Activated naive CD4-positive, alpha-beta T cell (primary cell): ENCODE results near the gene NUBP1.
"Not testable (repeated sequence)": the region's sequence is repeated elsewhere in the genome, so short reads cannot be mapped to it uniquely, and the experiment has no call there.

Source experiments
- DNase-seq, 4 experiments: peaks; one replicate each; lab custom pipeline; 2025; lab: John Stamatoyannopoulos, UW

NUBP1 gene

DNA sequence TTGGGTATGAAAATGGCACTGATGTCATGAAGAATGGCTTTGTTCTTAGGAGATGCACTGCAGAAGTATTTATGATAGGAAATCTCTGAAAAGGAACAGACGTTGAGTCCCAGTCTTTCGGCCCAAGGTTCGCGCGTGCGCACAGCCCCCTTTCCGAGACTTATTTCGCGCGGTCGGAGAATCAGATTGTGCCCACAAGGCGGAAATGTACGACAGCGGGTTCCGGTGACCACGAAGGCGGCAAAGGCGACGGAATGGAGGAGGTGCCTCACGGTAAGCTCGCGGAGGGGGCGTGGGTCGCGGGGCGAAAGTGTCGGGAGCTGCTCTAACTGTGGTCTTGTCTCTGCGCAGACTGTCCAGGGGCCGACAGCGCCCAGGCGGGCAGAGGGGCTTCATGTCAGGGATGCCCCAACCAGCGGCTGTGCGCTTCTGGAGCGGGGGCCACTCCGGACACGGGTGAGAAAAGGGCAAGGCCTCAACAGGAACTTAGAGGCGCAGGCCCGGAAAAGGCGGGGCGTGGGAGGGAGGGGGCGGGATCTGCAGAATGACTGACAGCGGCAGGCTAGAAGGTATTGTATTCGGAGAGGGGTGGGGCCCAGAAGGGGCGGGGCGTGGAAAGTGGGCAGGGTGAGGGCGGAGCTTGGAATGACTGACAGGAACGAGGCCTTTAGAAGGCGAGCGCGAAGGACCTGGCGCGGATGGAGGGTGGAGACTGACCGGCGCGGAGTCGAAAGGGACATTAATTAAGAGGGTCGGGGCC, at the start of gene NUBP1:
Gene NUBP1 (plus strand): TSS at position 233 of the 760 bp plus-strand sequence. CDS start 22 bp downstream, at position 255.
- DNase-seq = peak; percentile 98 to 99 (median 99)

DNA sequence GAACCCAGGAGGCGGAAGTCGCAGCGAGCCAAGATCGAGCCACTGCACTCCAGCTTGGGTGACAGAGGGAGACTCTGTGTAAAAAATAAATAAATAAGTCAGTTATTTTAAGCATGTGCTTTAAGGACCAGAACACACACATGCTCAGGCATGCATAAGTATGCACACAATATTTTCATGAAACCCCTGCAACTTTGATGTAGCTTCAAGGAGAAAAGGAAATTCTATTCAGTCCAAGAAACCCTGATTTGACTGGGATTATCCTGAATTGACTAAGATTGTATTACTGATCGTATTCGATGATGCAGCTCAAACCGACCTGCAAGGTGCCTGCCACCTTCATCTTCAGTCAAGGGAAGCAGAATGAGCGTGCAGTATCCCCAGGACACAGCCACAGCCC, 49.8 kb upstream of the NUBP1 start:
- DNase-seq = no peak

DNA sequence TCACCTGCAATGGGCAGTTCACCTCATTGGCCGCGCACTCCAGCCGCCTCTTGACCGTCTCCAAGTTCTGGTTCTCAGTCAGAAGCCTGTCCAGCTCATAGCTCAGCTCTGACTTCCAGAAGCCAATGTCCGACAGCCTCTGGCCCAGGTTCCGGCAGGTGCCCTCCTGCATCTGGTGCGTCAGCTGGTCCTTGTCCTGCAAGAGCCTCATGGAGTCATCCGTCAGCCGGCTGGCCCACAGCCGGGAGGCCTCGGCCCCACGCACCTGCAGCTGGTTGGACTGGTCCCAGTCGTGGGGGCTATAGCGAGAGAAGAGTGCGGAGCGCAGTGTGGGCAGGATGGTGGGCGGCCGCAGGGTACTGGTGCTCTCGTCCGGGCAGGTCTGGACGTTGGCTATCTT, 49.3 kb upstream of the NUBP1 start:
- DNase-seq = no peak

DNA sequence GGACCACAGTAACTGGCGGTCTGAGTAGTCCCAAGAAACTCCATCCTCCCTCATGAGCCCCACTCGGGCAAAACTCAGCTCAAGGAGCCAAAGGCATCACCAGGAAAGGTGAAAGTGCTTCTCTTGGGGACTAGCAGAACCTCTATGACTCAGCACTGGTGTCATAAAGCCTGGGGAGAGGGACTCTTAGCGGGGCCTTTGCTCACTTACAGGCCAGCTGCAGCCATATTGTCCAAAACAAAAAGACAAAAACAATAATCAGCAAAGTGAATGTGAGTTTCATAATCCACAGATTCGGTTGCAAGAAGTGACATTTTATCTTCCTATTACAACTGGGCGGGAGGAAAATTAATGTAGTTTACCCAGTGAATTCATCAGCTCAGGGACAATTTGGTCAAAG, 48.8 kb upstream of the NUBP1 start, which contains the start of gene TEKT5:
Gene TEKT5 (minus strand): TSS at position 101 of the 400 bp plus-strand sequence. CDS start 57 bp downstream, at position 44.
- no peak for DNase-seq

DNA sequence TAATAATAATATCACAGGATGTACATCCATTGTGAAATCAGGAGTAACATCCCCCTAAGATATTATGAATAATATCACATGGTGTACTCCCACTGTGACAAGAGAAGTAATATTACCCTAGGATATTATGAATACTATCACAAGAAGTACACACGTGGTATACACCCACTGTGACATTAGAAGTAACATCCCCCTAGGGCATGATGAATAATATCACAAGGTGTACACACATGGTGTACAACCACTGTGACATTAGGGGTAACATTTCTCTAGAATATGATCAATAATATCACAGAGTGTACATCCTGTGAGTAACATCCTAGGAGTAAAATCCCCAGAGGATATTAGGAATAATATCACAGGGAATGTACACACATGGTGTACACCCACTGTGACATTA, 43.9 kb upstream of the NUBP1 start:
- no peak for DNase-seq

DNA sequence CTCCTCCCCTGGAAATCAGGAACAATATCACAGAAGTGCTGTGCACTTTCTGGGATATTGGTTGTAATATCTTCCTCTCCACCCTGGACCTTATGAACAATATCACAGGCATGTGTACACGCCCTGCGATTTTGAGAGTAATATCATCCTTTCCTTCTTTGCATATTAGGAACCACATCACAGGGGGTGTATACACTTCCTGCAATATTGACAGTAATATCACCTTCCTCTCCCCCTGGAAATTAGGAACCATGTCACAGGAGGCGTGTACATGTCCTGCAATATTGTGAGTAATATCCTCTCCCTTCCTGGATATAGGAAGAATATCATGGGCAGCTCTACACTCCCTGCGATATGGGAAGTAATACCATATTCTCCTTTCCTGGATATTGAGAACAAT, 34.7 kb upstream of the NUBP1 start:
- no peak for DNase-seq

DNA sequence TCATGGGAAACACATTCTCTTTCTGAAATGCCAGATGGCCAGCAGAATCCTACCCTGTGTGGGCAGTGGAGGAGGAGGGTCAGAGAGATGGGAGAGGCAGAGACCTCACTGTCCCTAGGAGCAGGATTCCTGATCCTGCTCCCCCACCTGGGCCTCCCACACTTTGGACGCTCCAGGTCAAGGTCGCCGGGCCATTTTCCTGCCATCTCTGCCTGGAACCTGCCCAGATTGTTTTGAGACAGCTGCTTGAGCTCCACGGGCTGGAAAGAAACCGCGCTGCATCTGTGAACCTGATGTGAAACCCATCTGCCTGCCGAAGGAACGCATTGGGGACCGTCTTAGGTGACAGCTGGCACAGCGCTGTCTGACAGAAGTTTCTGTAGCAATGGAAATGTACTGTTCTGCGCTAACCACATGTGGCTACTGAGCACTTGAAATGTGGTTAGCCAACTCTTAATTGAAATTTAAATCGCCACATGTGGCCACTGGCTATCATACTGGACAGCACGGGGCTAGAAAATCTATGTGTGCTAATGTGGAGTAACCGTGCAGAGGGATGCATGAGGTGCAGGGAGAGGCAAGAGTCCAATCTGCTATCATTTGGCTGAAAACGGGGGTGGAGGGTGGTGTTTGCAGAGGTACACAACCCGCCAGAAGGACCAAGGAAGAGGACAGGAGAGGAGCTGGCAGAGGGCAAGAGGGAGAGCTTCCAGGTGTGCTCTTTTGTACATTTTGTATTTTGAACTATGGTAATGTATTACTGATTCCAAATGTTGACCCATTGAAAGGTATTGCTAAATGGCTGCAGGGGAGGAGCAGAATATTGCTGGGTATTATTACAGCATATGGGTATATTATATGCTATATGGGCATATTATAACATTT, 15.4 kb upstream of the NUBP1 start:
- no peak for DNase-seq

DNA sequence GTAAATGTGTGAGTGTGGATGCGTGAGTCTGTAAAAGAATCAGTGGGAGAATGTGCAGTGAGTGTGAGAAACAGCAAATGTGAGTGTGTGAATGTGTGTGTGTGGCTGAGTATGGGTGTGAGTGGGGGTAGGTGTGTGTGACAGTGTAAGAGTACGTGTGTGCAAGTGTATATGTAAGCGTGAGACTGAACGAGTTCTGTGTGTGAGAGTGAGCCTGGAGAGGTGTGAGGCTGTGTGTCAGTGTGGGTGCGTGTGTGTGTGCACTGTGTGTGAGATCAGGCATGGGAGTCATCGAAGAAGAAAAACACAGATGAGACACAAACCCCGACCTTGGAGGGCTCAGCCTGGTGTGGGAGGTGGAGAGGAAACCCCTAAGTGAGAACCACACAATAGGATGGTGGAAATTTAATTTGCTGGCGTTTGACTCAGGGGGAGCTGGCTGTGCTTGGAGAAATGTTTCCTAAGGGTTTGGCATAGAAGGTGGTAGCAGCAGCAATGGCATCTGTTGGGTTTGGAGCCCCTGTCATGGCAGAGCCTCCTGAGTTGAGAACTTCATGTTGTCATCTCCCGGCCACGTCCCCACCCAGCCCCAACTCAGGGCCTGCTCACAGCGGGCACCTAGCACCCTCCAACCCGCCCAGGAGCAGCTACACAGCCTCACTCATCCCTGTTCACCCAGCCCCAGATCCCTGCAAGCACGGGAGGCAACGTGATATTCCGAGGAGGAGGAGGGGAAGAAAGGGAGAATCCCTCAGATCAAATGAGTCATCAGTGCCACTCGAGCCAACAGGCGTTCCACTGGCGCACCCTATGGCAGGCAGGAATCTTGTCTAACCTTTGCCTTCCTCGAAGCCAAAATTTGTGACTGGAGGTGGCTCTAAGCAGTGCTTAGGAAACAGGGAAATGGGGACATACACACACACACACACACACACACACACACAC, 14.3 kb upstream of the NUBP1 start:
- no peak for DNase-seq

DNA sequence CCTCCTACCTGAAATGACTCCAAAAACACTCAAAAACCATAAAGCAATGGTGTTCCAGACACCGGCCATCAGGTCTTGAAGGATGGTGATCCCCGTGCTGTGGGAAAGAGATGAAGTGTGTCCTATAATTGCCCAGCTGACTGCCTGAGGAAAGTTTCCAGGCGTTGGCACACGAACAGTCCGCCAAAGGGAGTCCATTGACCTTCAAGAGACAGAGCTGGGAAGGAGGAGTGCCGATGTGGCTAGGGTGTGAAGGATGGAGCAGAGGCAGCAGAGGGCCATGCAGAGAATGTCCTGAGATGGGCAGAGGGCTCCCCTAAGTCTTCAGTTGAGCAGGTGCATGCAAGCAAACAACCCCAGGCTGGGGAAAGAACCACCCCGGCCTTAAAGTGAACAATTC, 11.9 kb upstream of the NUBP1 start:
- DNase-seq = no peak

DNA sequence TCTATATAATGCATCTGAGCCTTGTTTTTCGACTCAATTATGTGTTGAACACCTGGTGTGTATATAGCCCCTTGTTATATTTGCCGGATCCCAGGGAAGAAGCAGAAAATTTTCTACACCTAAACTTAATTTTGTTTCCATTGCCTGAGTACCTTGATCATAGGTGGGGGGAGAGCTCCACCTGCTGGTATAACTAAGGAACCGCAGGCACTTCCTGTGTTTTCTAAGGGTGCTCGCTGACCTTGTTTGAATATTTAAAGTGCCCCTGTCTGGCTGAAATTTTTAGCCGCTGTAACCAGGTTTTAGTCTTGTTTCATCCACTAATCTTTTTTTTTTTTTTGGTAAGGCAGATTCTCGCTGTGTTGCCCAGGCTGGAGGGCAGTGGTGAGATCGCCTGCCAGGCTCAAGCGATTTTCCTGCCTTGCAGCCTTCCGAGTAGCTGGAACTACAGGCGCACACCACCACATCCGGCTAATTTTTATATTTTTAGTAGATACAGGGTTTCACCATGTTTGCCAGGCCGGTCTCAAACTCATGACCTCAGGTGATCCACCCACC, 6.5 kb upstream of the NUBP1 start:
- DNase-seq = peak in 3 of 4 experiments; percentile 9 to 46 (median 33)

DNA sequence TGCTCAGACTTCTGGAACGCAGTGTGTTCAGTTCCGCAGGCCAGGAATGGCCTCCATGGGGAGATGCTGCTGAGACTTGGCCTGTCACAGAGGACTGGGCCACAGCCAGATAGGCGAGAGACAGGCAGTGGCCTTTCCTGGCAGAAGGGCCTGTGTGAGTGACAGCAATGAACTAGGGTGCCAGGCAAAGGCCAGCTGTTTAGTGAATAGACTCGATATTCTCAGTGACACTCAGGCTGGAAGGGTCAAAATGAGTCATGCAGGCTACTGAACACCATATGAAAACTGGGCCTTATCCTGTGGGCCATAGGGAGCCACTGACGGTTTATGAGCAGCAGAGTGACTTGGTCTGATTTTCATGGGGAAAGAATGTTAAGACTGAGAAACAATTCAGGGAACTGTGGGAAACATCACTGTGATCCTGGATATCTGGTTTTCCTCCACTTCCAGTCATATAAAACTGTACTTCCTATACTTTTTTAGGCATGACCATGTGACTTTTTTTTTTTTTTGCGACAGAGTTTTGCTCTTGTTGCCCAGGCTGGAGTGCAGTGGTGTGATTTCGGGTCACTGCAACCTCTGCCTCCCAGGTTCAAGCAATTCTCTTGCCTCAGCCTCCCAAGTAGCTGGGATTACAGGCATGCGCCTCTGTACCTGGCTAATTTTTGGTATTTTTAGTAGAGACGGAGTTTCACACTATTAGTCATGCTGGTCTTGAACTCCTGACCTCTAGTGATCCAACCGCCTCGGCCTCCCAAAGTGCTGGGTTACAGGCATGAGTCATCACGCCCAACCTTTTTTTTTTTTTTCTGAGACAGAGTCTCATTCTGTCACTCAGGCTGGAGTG, 5.2 kb upstream of the NUBP1 start:
- DNase-seq = no peak

DNA sequence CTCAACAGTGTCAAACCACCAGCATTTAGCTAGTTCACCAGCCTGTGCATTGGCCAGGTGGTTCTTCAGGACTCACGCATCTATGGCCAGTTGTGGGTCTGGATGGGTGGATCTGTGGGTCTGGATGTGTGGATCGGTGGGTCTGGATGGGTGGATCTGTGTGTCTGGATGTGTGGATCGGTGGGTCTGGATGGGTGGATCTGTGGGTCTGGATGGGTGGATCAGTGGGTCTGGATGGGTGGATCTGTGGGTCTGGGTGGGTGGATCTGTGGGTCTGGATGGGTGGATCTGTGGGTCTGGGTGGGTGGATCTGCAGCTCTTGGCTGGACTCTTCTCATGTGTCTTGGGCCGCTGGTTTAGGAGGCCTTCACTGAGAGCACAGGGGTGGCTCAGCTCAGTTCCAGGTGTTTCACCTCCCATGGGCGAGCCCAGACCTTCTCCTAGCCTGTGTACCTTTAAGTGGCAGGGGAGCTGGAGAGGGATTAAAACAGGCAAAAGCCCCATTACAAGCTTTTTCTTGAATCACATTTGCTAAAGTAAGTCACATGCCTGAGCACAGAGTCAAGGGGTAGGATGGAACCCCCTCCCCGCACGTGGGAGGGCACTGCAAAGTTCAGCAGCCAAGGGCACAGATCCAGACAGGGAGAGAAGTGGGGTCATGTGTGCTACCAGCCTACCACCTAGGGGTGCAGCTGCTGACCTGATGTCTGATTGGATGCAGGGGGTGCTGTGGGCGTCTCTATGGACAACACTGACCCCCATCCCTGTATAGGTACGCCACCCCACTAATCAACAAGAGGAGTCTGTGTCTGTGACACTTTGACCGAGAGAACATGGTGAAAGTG, 3.4 kb upstream of the NUBP1 start:
- no peak for DNase-seq

DNA sequence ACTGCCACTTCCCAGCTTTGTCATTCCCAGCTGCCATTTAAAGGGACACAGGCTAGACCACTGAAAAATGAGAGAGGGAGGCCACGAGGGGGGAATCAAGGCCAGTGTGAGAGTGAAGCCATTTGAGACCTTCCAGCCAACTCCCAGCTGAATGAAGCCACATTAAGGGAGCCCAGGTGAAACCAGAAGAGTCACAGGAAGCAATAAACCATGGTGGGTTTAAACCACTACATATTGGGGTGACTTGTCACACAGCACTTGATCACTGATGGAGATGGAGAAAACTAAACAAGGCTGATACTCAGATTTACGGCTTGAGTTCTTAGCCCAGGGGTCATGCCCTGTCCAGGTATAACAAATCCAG, 2.8 kb upstream of the NUBP1 start:
- DNase-seq = no peak

DNA sequence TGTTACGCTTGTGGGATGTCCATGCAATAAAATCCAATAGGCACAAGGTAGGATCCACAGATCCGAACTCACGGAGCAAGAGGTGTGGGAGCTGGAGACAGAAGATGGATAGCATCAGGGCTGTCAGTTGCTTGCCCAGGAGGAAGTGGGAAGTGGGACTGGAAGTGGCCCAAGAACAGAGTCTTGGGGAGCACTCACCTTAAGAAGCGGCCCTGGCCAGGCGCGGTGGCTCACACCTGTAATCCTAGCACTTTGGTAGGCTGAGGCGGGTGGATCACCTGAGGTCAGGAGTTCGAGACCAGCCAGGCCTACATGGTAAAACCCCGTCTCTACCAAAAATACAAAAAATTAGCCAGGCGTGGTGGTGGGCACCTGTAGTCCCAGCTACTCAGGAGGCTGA, 2.4 kb upstream of the NUBP1 start:
- not testable (repeated sequence) for DNase-seq

DNA sequence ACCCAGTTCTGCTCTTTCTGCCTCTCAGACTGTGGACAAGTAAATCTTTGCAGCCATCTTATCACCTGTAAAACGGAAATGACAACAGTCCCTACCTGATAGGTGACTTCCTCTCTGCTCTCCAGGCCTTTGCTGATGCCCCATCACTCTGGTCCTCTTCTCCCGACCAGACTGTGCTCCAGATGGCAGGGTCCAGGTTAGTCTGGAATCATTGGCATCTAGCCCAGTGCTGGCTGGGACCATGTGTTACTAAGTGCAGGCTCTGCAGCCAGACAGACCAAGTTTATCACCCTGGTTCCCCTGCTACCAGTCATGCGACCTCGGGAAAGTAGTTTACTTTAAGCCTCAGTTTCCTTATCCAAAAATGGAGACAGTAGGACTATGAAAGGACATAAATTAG, 1.8 kb upstream of the NUBP1 start:
- DNase-seq = no peak

DNA sequence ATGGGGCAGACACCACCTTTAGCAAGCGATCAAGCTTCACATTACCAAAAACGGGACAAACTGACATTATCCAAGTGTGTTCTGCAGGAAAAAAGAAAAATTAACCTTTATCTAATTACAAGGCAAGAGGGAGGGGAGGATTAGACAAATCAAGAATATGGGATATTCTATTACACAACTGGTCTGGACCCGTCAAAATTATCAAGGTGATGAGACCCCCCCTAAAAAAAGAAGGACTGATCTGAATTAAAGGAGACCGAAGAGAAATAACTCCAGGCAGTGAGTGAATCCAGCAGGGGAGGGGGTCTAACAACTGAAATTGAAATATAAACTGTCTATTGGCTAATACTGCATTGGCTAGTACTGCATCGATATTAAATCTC, 424 bp upstream of the NUBP1 start:
- no peak for DNase-seq

DNA sequence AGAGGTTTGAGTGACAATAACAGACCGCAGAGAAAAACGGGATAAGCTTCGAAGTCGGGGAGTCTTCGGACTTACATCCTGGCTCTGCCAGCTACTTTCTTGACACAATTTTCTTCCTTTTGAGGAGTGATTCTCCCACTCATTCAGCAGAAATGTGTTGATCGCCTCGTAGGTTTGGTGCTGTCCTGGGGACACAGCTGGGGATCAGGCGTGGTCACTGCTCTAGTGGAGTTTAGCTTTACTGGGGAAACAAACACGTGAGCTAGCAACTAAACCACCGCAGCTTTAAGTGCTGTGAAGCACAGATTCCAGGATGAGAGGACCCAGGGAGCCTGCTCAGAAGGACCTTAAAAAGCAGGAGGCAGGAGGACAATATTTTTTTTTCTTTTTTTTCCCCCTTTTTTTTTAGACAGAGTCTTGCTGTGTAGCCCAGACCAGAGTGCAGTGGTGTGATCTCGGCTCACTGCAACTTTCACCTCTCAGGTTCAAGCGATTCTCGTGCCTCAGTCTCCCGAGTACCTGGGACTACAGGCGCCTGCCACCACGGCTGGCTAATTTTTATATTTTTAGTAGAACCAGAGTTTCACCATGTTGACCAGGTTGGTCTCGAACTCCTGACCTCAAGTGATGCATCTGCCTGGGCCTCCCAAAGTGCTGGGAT, 858 bp downstream of the NUBP1 start:
- no peak for DNase-seq

DNA sequence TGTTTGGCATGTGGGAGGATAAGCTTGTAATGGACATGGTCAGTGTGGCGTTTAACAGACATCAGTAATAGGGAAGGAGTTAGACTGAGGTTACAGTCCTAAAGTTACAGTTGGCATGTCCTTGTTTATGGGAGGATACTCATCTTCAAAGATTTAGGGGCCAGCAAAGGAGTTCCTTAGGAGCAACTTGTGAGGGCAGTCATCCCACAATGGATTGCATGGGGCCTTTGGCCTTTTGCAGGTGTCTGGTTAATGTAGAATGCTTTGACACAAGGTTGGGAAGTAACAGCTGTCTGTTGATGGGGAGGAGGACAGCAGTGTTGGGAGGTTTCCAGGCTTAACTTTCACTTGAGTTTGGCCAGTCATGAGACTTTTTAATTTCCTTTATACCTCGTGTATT, 2.2 kb downstream of the NUBP1 start:
- no peak for DNase-seq

DNA sequence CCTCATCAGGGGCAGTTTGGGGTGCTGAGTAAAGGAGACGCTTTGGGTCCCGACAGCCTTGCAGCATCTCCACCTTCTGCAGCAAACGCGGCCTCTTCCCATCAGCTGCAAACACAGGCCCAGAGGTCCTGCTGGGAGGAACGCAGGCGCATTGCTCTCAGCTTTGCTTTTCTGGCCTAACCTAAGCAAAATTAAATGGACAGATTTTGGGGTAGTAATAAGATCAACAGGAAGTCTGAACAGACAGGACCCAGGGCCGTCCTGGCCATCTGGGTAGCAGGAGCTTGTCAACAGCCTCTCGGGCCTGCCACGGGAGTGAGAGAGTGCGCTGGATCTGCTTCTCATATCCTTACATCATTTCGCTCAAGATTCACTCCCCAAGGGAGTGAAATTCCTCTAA, 7.2 kb downstream of the NUBP1 start:
- DNase-seq = no peak
